HG02938 (cell line): ENCODE data around the gene GDAP2.

Experiments used
- ATAC-seq: cut with Tn5 transposase; IDR thresholded peaks from one replicate; pipeline ENCODE4 v1.9.1; 2021; ENCODE audit warnings: mild to moderate bottlenecking, moderate library complexity; ENCODE audit not compliant: unreplicated experiment

Gene GDAP2

DNA sequence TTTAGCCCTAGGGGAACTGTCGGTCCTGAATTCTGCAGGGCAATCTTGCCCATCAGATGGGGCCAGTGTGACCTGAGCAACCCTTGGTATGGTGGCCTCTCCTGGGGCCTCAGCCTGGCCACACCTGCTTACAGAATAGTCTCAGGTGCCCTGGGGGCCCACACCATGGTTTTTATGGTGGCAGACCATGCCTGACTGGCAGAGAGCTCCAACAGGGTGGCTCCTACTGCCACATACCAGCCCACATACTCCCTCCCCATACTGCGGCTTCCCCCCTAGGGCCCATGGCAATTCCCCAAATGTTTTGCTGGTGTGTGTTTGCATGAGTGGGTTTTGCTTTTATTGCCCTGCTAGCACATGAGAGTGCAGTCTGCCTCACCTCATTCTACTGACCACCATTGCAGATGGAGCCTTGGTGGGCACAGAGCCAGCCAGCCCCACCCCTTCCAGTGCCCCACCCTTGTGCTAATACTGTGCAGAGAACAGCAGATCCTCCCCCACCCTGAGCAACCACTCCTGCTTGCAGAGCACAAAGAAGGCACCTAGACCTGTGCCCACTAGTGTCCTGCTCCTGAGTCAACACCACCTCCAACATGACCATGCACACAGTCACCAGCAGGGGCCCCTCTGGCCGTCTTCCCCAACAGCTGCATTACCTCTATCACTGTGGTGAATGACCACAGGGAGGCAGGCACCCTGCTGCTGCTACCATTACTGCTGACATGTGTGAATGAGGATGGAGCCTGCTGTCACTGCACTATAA, 86.8 kb downstream of the GDAP2 start:
- ATAC-seq, result no peak

DNA sequence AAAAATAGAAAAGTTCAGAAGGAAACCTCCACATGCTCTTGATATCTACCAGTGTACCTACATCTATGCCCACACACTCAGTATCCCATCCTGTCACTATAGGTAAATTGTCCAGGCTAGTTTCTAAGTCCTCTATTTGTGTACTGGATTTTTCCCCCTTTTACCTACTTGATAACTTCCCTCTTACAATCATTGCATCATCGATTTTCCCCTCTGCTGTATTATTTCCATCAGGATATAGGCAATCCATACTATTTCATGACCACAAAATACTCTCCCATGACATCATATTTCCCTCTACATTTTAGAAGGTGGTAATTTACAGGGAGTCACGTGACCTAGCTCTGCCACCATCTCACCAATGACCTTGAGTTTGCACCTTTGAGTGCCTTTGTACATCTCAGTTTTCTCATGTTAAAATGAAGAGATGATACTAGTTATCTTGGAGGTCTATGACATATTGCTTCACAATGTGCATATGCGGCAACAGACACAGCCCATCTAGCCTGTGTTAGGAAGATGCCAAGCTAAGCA, 88.2 kb downstream of the GDAP2 start:
- no peak for ATAC-seq

DNA sequence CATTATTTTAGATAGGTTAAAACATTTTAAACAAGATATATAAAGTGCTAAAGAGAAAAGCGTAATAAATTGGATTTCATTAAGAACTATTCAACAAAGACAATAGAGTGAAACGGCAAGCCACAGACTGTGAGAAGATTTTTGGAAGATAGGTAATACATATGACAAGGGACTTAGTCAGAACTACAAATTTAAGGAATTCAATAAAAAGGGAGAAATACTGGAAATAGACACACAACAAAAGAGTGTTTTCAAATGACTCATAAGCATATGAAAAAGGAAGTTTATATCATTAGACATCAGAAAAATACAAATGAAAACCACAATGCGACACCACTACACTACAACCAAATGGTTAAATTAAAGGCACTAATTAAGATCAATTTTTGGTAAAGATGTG, 90.5 kb downstream of the GDAP2 start:
- no peak for ATAC-seq

DNA sequence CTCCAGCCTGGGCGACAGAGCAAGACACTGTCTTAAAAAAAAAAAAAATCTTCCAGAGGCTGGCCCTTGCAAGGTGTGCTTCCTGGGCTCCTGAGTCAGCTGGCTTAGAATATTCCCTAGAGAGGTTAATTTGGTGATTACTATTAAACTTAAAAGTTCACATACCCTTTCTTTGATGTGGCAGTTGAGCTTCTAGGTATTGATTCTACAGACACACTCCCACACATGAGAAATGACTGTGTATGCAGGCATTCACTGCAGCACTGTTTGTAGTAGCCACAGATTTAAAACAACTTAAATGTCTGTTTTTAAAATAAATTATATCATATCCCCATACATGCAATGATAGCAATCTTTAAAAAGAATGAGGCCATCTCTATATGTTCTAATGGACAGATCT, 93.4 kb downstream of the GDAP2 start:
- ATAC-seq, result no peak

DNA sequence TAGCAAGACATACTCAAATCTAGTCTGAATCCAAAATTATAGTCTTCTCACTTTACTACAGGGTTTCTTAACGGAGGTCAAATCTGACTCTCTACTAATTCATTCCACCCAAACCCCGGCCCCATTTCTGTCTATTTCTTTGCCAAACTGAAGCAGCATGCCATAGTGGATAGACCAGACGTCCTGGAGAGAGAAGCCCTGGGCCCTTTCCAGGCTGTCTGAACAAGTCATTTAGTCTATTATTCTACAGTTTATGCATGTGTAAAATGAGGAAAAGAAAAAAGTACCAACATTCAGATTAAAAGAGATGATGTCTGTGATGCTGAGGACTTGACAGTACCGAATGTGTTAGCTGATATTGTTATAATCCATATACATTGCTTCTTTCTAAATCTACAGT, 95.0 kb downstream of the GDAP2 start:
- no peak for ATAC-seq

DNA sequence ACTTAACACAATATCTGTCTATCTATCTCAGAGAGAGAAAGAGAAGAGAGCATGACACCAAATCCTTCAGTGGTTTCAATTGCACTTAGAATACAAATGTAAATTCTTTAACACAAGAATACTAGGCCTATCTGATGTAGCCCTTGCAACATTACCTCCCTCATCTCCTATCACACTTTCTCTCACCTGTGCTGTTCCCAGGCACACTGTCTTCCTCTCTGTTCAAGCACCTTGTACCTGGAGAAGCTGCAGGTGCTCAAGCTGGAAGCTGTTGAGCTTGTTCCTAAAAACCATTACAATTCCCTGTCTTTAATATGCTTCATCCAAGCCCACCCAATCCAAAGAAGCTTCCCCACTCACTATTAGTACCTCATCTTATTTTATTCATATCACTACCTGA, 97.0 kb downstream of the GDAP2 start:
- ATAC-seq, result no peak

DNA sequence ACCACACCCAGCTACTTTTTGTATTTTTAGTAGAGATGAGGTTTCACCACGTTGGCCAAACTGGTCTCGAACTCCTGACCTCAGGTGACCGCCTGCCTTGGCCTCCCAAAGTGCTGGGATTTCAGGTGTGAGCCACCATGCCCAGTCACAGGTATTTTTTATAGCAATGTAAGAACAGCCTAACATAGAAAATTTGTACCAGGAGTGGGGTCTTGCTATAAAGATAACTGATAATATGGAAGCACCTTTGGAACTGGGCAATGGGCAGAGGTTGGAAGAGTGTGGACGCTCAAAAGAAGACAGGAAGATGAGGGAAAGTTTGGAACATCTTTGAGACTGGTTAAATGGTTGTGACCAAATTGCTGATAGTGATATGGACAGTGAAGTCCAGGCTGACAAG, 99.2 kb downstream of the GDAP2 start:
- ATAC-seq, result no peak

DNA sequence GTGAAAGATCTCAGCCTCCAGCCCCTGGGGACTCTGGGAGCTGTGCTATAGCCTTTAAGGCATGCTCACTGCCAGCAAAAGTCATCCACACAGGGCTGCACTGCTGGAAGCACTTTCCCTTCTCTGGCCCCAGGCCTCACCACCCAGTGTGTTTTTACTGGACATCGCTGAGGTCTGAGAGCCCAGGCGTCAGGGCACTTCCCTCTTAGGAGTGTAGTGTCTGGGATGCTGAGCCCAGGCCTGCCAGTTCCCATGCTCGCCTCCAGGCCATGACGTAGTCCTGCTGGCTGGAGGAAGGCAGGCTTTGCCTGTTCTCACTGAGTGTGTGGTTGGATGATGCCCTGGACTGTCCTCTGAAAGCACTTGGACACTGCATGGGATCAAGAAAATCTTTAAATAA, 101.2 kb downstream of the GDAP2 start:
- ATAC-seq, result no peak

DNA sequence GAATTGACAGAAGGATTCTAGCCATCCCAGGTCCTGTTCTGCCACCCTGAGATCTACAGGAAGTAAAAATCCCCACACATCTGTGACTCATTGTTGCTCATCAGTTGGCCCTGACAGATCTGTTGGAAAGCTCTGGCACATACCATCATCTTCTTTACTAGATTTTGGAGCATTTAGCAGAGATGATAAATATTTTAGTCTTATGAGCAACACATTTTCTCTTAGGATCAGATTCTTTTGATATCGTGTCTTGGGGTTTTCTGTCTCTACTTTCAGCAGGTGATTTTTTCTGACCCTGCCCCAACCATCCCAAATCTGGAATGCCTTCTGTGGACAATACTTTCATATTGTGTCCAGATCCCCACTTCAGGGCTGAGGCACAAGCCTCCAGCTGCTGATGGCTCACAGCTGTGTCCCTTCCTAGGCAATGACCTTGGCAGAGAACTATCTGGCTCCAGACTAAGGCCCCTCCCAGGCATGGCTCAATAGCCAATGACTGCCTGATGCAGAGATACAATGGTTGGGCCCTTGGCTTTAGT, 102.8 kb downstream of the GDAP2 start:
- no peak for ATAC-seq

DNA sequence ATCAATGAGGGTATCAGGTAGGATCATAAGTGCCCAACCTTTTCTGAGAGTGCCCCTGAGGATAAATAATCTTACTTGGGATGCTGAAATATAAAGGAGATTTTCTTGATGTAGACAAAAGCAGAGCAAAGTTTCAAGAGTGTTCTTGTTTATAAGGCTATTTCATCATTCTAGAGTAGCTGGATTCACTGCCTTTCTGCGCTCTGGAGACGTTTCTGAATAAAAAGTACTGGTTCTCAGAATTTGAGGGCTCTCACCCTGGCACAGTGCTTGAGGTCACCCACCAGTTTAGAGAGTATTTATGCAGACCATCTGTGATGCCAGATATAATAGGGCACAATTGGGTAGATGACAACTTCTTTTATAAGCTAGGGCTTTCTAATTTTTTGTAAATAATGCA, 103.3 kb downstream of the GDAP2 start:
- ATAC-seq, result no peak

DNA sequence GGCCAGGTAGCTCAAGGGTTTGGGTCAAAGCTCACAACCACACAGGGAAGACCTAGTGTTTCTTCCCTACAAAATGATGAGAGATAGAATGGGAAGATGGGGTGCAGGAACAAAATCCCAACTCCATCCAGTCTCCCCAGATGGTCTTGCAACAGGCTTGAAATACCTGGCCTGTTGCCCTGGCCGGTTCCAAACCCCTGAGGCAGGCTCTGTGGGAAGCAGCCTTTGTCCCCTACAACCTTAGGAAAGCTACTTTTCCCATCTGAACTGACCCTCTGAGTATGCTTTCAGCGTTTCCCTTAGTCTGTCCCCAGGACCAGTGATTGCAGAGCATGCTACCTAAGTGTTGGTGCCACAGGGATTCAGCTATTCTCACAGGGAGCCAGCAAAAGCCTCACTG, 104.0 kb downstream of the GDAP2 start:
- ATAC-seq, result no peak

DNA sequence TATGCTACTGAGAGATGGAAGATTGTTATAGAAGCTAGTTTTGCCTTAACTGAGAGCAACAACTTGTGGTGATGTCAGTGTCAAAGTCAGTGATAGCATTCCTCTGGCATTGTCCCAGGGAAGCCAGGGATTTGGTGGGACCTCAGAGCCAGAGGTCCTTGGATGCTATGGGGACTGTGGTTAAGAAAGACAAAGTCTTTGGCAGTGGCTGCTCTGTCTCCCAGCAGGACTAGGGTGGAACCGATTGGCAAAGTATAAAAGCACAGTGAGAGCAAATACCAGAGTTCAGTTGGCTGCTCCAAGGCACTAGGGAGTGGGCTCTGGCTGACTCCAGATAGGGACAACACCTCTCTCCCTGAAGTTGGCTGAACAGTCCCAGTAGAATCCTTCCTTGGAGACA, 104.8 kb downstream of the GDAP2 start:
- no peak for ATAC-seq

DNA sequence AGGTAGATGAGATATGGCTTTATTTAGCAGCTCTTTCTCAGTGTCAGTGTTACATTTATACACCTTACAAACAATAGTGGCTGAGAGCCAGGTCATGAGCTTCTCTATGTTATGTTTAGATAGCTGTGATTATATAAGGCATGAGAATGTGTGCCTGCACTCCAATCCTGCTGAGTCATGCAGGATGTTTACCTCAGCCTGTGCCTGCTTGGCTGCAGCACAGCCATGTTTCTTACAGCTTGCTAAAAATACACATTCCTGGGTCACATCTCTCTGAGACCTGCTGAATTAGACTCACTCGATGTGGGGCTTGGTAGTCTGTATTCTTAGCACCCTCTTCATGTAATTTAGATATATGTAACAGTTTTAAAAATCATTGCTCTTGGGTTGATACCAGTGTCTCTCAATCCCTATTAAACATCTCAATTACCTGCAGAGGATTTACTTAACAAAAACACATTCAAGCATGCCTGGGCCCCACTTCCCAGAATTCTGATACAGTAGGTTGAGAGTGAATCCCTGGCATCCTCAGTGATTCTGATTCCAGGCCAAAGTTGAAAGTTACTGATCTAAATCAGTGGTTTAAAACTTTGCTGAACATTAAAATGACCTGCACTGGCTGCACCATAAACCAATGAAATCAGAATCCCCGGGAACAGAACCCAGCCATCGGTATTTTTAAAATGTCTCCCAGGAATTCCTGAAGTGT, 107.5 kb downstream of the GDAP2 start:
- ATAC-seq, result no peak

DNA sequence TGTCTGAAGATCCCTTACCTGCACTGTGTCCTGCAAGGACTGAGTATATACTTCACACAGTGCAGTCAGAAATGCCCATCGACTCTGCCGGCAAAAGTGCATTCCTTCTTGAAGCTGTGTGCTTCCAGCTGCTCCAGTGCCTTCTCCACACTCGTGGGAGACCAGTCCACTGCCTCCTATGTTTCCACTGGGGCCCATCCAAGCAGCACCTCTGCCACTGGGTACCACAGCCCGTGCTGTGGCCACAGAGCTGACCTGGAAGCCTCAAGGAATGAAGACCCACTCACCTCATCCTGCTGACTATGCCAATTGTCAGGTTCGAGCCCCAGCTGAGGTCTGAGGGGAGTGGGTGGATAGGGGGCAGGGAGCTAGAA, 108.1 kb downstream of the GDAP2 start:
- ATAC-seq, result no peak

DNA sequence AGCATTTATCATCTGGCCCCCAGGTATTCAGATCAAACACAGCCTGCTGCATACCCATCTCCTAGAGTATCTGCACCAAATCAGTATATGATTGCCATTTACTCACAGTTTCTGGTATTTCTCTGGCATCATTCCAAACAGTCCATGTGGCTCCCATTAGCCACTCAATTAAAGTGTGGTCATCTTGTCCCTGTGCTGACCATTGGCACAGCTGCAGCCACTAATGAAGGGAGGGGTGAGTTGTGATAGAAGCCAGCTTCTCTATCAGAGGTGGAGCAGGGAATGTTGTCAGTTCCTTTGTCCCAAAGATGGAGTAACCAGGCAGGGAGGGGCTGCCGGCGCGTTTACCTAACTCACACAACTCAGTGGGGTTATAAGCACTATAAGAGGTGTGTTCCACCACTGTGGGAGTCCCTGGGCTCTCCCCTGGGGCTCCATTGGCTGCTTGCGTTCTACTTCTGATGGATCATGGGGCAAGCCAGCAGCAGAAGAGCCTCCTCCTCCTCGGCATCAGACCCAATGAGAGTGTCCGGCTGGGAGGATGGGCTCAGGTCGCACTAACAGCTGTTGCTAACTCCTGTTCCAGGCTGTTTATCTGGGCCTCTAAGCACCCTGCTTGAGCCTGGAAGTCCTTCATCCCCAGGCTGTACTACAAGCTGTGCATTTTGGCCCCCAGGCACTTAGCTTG, 108.6 kb downstream of the GDAP2 start:
- ATAC-seq, result no peak

DNA sequence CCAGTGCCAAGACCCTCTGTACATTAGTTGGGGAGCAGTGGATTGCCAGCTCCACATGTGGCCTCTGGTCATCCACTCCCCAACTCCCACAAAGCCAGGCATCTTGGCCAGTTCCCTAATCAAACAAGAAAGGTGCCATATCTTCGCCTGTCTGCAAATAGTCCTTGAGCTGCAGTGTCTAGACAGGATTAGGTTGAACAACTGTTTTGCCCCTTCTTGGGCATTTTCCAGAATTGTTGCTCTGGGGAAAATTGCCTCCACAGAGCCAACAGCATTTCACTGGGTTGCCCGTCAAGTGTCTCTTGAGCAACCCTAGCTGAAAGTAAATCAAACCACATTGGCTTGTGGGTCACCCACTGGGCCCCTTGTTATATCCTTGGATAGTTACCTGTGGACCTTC, 109.3 kb downstream of the GDAP2 start:
- no peak for ATAC-seq

DNA sequence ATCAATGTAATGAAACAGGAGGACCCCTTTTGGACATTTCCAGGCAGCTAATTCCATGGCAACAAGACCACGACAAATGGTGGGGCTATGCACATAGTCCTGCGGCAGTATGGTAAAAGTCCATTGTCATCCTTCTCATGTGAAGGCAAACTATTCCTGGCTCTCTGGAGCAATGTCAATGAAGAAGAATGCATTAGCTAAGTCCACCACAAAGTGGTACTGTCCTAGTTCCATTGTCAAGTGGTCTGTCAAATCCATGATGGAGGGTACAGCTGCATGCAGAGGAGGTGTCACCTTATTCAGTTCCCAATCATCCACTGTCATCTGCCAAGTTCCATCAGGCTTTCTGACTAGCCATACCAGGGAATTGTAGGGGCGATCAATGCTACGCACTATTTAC, 110.1 kb downstream of the GDAP2 start:
- no peak for ATAC-seq

DNA sequence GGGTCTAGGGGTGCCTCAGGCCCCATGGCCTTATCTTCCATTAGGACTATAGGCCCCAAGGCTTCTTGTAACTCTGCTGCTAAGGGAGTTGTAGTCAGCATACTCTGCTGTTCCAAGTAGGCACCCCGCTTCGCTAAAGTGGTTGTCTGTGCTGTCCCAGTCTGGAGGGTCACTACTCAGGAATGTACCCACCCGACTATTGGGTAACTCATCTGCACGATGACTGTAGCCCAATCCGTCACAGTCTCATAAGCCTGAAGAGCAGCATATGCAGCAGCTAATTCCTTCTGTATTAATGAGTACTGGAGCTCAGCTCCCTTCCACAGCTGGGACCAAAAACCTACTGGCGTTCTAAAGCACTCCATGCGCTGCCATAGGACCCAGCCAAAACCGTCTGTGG, 111.0 kb downstream of the GDAP2 start:
- no peak for ATAC-seq

DNA sequence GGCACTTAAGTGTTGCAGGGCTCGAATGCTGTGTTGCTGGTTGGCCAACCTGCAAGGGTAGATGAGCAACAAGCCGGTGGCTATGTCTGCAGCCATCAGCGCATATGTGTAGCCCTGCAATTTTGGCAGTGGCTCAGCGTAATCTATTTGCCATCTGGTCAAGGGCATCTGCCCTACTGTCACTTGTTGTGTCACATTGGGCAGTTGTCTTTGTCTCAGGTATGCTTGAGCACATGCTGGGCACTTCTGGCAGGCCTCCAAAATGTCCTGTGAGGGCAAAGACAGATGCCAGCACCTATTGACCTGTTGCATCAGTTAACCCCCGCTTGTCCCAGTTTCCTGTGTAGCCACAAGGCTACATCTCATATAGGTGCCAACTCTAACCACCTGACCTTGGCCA, 111.8 kb downstream of the GDAP2 start:
- no peak for ATAC-seq

DNA sequence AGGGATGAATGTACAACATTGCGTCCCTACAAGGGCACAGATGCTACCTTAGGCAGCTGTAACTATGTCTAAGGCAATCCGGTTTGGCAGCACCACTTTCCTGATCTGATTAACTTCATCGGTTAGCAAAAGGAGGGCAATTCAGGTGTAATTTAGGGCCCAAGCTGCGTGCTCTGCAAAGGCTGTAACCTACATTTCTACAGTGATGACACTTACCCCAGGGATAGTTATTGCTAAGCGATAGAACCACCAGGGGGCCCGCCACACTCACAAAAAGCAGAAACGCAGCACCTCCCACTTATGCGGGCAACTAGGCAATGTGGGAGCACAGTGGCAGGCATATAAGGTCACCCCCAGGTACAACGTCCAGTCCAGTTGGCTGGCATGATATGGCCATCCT, 113.5 kb downstream of the GDAP2 start:
- ATAC-seq, result no peak
